Measurements from ENCODE around the gene TENM3.

DNA sequence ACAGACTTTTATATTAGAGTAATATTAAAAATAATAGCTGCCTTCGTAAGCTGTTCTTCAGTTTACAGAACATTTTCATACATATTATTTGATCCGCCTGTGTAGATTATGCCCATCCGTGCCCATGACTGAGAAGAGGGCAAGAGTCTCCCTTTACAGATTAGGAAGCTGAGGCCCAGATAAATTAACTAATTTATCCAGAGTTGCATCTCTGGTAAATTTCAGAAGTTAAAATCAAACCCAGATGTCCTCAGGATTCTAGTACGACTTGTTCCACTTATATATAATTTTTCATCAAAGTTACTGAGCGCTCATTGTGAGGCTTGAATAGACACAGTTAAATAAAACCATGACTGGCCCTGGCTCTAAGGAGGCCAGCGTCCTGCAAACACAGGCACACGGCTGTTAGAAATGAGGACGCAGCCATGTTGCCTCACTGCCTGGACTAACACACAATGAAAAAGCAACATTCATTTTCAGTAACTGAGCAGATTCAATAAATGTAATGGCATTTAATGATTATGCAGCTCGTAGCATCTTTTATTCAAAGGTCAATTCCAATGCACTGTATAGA, 148.0 kb downstream of the TENM3 start:
- TF ChIP-seq, protein P1, sequence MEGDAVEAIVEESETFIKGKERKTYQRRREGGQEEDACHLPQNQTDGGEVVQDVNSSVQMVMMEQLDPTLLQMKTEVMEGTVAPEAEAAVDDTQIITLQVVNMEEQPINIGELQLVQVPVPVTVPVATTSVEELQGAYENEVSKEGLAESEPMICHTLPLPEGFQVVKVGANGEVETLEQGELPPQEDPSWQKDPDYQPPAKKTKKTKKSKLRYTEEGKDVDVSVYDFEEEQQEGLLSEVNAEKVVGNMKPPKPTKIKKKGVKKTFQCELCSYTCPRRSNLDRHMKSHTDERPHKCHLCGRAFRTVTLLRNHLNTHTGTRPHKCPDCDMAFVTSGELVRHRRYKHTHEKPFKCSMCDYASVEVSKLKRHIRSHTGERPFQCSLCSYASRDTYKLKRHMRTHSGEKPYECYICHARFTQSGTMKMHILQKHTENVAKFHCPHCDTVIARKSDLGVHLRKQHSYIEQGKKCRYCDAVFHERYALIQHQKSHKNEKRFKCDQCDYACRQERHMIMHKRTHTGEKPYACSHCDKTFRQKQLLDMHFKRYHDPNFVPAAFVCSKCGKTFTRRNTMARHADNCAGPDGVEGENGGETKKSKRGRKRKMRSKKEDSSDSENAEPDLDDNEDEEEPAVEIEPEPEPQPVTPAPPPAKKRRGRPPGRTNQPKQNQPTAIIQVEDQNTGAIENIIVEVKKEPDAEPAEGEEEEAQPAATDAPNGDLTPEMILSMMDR (IDR thresholded peaks at IDR 0.05; ENCODE audit: low read depth, low read length, poor library complexity, severe bottlenecking): no peak
- no peak for TF ChIP-seq EZH2phosphoT487 (IDR thresholded peaks at IDR 0.05; ENCODE audit: borderline replicate concordance, low read length)
